GM12878 (cell line): ENCODE data around the gene ZBTB44. TPM values are rescaled to one million over a fixed set of nuclear protein-coding genes. Genes with fewer than 3 reads are reported as not detected.
"Not testable (repeated sequence)": the region's sequence is repeated elsewhere in the genome, so short reads cannot be mapped to it uniquely, and the experiment has no call there.

ENCODE experiments used
- ATAC-seq: fragments of 200-7000 bp; cut with Tn5 transposase; 3 replicates; pipeline ENCODE4 v1.9.1; 2020; ENCODE audit warnings: mild to moderate bottlenecking, moderate library complexity
- BruUV-seq: library from RNA; stranded (reverse); fragments of 400-500 nt; replicated peaks from 2 replicates; lab custom pipeline; 2021; lab: Mats Ljungman, UMichigan
- CTCF ChIA-PET: fragments of 300-600 bp; sonication (Branson Sonifier 250); formaldehyde crosslinking; extraction: SDS; loops from one replicate; lab custom pipeline; 2021; ENCODE audit warnings: inconsistent platforms; lab: Yijun Ruan, JAX
- POLR2A ChIA-PET: fragments of 350-600 bp; formaldehyde crosslinking; extraction: SDS; loops from one replicate; lab custom pipeline; 2021; ENCODE audit warnings: inconsistent platforms; lab: Charles Lee
- RAD21 ChIA-PET: fragments of 300-600 bp; sonication (Branson Sonifier 250); formaldehyde crosslinking; loops from one replicate; lab custom pipeline; 2023; ENCODE audit warnings: antibody characterized with exemption; ENCODE audit not compliant: unreplicated experiment; lab: Charles Lee
- SMC1A ChIA-PET: fragments of 300-600 bp; sonication (Branson Sonifier 250); formaldehyde crosslinking; loops from one replicate; lab custom pipeline; 2023; ENCODE audit not compliant: unreplicated experiment, uncharacterized antibody; lab: Charles Lee
- DNase-seq: peaks from one replicate; pipeline ENCODE4 v3.0.0-alpha.2; 2011; ENCODE audit warnings: low read depth, low spot score
- FAIRE-seq: peaks from 3 replicates; lab custom pipeline; 2011; peaks lifted over from hg19 to GRCh38; lab: Jason Lieb, UNC
- H2AFZ ChIP-seq: 2 replicates; pipeline ENCODE4 v1.6.0; 2011; ENCODE audit warnings: low read depth, low read length, control low read depth; ENCODE audit not compliant: control insufficient read depth
- H3K27ac ChIP-seq: 2 replicates; pipeline ENCODE4 v1.5.1; 2011; ENCODE audit warnings: control low read depth; ENCODE audit not compliant: control insufficient read depth, insufficient read depth
- H3K27me3 ChIP-seq, 2 experiments: replicated peaks in 1 of 2; 2 replicates each; pipeline versions ENCODE4 v1.6.0 to v1.6.1; 2011; ENCODE audit warnings: low read length in 1 of 2; ENCODE audit not compliant: control insufficient read depth in 2 of 2, insufficient read depth in 2 of 2
- H3K36me3 ChIP-seq, 2 experiments: 2 replicates each; pipeline ENCODE4 v1.5.1; 2011; ENCODE audit warnings: low read length in 1 of 2; ENCODE audit not compliant: control insufficient read depth in 2 of 2, insufficient read depth in 2 of 2
- H3K4me1 ChIP-seq: 2 replicates; pipeline ENCODE4 v1.6.1; 2011; ENCODE audit warnings: mild to moderate bottlenecking, low read length, moderate library complexity, mixed read lengths; ENCODE audit not compliant: control insufficient read depth, insufficient read depth
- H3K4me2 ChIP-seq: 2 replicates; pipeline ENCODE4 v1.6.0; 2011; ENCODE audit warnings: control low read depth; ENCODE audit not compliant: control insufficient read depth, insufficient read depth
- H3K4me3 ChIP-seq: fragments of 200-600 bp; sonication (generic); 2 replicates; pipeline ENCODE4 v1.5.1; 2016
- H3K79me2 ChIP-seq: 2 replicates; pipeline ENCODE4 v1.6.0; 2011; ENCODE audit warnings: low read length; ENCODE audit not compliant: control insufficient read depth, insufficient read depth
- H3K9ac ChIP-seq: 2 replicates; pipeline ENCODE4 v1.8.0; 2011; ENCODE audit warnings: low read length, control low read depth, mixed read lengths; ENCODE audit not compliant: control insufficient read depth, insufficient read depth
- H3K9me3 ChIP-seq: replicated peaks from 3 replicates; pipeline ENCODE4 v1.5.1; 2011; ENCODE audit warnings: mild to moderate bottlenecking, low read length; ENCODE audit not compliant: control insufficient read depth, insufficient read depth
- H4K20me1 ChIP-seq: 2 replicates; pipeline ENCODE4 v1.6.0; 2011; ENCODE audit not compliant: control insufficient read depth, insufficient read depth
- IRF4 ChIP-seq: IDR thresholded peaks from 2 replicates; pipeline ENCODE4 v1.6.1; 2011; ENCODE audit warnings: low read depth, low read length
- IRF5 ChIP-seq: fragments of 450-650 bp; IDR thresholded peaks from 2 replicates; pipeline ENCODE4 v1.6.1; 2017; ENCODE audit warnings: borderline replicate concordance
- MAX ChIP-seq: IDR thresholded peaks from 2 replicates; pipeline ENCODE4 v1.6.1; 2012; ENCODE audit warnings: low read depth, low read length, improper control_type of control experiment
- MTA2 ChIP-seq: fragments of 450-650 bp; IDR thresholded peaks from 2 replicates; pipeline ENCODE4 v1.6.1; 2016; ENCODE audit warnings: low read depth, mild to moderate bottlenecking, moderate library complexity
- NBN ChIP-seq: fragments of 450-650 bp; IDR thresholded peaks from 2 replicates; pipeline ENCODE4 v1.6.1; 2016
- USF2 ChIP-seq: IDR thresholded peaks from 2 replicates; pipeline ENCODE4 v1.6.1; 2011; ENCODE audit warnings: low read depth, low read length, improper control_type of control experiment, borderline replicate concordance
- ZSCAN29 ChIP-seq: fragments of 450-650 bp; IDR thresholded peaks from 2 replicates; pipeline ENCODE4 v1.6.1; 2017; ENCODE audit warnings: mild to moderate bottlenecking, moderate library complexity
- WGBS: methylation state at CpG from one replicate; pipeline ENCODE4 v1.1.6; 2016; ENCODE audit warnings: low lambda C conversion rate; ENCODE audit not compliant: insufficient replicate concordance, insufficient coverage; ENCODE audit errors: missing lambda C conversion rate; 5-methylcytosine and 5-hydroxymethylcytosine counted together
- in situ Hi-C: fragments of 300-500 bp; cut with MboI; formaldehyde crosslinking; loops from 9 replicates; pipeline ENCODE4 v1.14.3; 2018; ENCODE audit warnings: mixed read lengths
- intact Hi-C: fragments of 100-400 bp; cut with micrococcal nuclease; formaldehyde crosslinking; loops from one replicate; pipeline ENCODE4 v1.14.2; 2022; ENCODE audit not compliant: unreplicated experiment
- polyA plus RNA-seq, 11 experiments: library from polyadenylated mRNA; depleted of rRNA in 4 of 11; unstranded in 6 of 11; stranded (reverse) in 5 of 11; fragments of >200 nt; fragmentation: Nextera tagmentation in 4 of 11; fragmentation: Illumina TruSeq in 1 of 11; extraction: Ambion mirVana in 4 of 11; extraction: Trizol in 1 of 11; gene quantifications; 1 replicate in 1 of 11; 2 replicates in 10 of 11; pipeline versions ENCODE4 v1.2.1 to v1.2.3, GENCODE V29; 2011 to 2016; ENCODE audit warnings: inconsistent platforms in 2 of 11, missing spikeins in 2 of 11, low read depth in 1 of 11
- total RNA-seq, 4 experiments: library from RNA; depleted of rRNA in 3 of 4; stranded (reverse); fragments of >200 nt in 3 of 4; fragmentation: Illumina TruSeq in 1 of 4; extraction: Trizol in 1 of 4; gene quantifications; 2 replicates each; pipeline versions ENCODE4 v1.2.1 to v1.2.3, GENCODE V29; 2013 to 2021

The ZBTB44 gene
- total and polyA plus RNA-seq, 10 of the 15 experiments (the other 5 are each of a cell fraction or from before 2014, with no cell fraction given), result 2.8 to 38.2 (median 12.2) TPM

GRCh38 chr11:130260742-130261141 is 54.0 kb downstream of the ZBTB44 start (continued):
- TF ChIP-seq USF2 (no peak), IRF5 (no peak), MAX (no peak), ZSCAN29 (no peak), NBN (no peak)

- 98% methylated on average over 2 of the region's 2 CpGs for WGBS
- H3K9me3 ChIP-seq, result no peaks in the 10 kb centered on the region; the same call in 2 of the 3 replicates
- RAD21 ChIA-PET, result no interaction called here
- DNase-seq (no peak), FAIRE-seq (no peak), ATAC-seq (peak; percentile 35; the same call in 2 of the 3 replicates)
- no peak overlapping the region for H3K27ac ChIP-seq
- intact Hi-C loops (no loop called here), in situ Hi-C loops (no loop called here)
- H2AFZ ChIP-seq, result no peak overlapping the region
- H3K9ac ChIP-seq, result no peak overlapping the region
- POLR2A ChIA-PET, result no interaction called here
- no peak overlapping the region for H3K4me2 ChIP-seq
- SMC1A ChIA-PET, result no interaction called here
- CTCF ChIA-PET, result no interaction called here
- no peak overlapping the region for H3K4me3 ChIP-seq
- H3K79me2 ChIP-seq, result no peaks in the 10 kb centered on the region
- H3K36me3 ChIP-seq, result peaks cover 2 to 6% of the 10 kb centered on the region in 2 experiments
- no TSS peak for BruUV-seq
- peaks cover 8% of the 10 kb centered on the region for H3K4me1 ChIP-seq
- TF ChIP-seq MTA2 (peak; percentile 56; the same call in 1 of the 2 replicates), IRF4 (no peak)
- no peaks in the 10 kb centered on the region for H3K27me3 ChIP-seq
- no peaks in the 10 kb centered on the region for H4K20me1 ChIP-seq
These were observed 54.6 kb downstream of the ZBTB44 start for GRCh38 chr11:130260080-130260627.

- WGBS, result 48% methylated on average over 1 of the region's 1 CpG
- POLR2A ChIA-PET, FAIRE-seq, BruUV-seq, H3K27ac ChIP-seq, H2AFZ ChIP-seq, H3K4me1 ChIP-seq, H3K4me3 ChIP-seq, intact Hi-C loops, H3K36me3 ChIP-seq, H4K20me1 ChIP-seq, in situ Hi-C loops, SMC1A ChIA-PET, H3K9me3 ChIP-seq, H3K79me2 ChIP-seq, H3K4me2 ChIP-seq, CTCF ChIA-PET, DNase-seq, H3K27me3 ChIP-seq, RAD21 ChIA-PET, H3K9ac ChIP-seq, ATAC-seq: not testable (repeated sequence)
These were observed 63.0 kb downstream of the ZBTB44 start for GRCh38 chr11:130251763-130252162.

GRCh38 chr11:130249929-130250328 is 64.8 kb downstream of the ZBTB44 start:
- BruUV-seq, H3K4me3 ChIP-seq, H2AFZ ChIP-seq, intact Hi-C loops, H3K27me3 ChIP-seq, DNase-seq, H3K4me2 ChIP-seq, H3K27ac ChIP-seq, SMC1A ChIA-PET, FAIRE-seq, H4K20me1 ChIP-seq, CTCF ChIA-PET, H3K9ac ChIP-seq, RAD21 ChIA-PET, ATAC-seq, H3K9me3 ChIP-seq, H3K4me1 ChIP-seq, in situ Hi-C loops, POLR2A ChIA-PET, H3K36me3 ChIP-seq, H3K79me2 ChIP-seq: not testable (repeated sequence)
- 59% methylated on average over 5 of the region's 5 CpGs for WGBS
